Stimulated activated CD8-positive, alpha-beta memory T cell treated with anti-CD3 and anti-CD28 coated beads, Interleukin-7, amount 100 ng/mL, for 1 hour (primary cell): ENCODE data around the gene PRKG1.

Experiments used
- DNase-seq, 2 donors: peaks; one replicate each; pipeline ENCODE4 v3.0.0-alpha.2; 2020; ENCODE audit warnings: low read depth in 2 of 2

The PRKG1 gene

GRCh38 chr10:51596695-51597094 is 522.4 kb downstream of the PRKG1 start:
- DNase-seq, result no peak

DNA sequence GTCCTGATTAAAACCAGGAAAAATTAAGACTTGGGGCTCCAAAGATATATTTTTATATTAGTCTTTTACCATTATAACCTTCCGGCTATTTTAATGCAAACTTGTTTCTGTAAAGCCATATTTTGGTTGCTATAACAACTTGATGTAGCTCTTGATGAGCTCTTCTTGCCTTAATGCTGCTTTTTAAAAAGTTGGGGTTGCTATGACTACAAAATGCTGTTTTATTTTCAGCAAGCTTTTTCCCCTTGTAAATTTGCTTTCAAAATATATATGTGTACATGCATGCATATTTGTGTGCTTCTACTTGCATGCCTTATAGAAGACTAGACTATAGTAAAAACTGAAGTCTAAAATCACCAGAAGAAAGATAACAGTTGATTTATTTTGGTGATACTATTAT is 525.4 kb downstream of the PRKG1 start:
- no peak for DNase-seq

- no peak for DNase-seq
Measured at GRCh38 chr10:51602326-51602725, 528.0 kb downstream of the PRKG1 start.

DNA sequence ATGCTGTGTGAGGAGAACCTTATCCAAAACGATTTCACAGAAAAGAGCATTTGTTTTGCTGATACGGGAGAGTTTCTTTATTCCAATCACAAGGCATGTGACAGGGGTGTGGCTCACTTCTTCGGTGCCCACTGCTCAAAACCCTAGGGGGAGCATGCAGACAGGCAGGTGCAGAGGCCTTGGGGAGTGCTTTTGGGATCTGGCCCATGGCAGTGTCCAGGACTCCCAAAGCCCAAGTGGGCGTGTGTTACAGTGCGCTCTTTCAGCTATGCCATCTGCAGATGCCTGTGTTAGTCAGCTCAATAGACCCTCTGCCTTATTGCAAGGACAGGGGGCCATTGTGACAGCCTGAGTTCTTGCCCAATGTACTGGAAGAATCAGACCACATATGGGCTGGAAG is 530.3 kb downstream of the PRKG1 start:
- no peak for DNase-seq

DNA sequence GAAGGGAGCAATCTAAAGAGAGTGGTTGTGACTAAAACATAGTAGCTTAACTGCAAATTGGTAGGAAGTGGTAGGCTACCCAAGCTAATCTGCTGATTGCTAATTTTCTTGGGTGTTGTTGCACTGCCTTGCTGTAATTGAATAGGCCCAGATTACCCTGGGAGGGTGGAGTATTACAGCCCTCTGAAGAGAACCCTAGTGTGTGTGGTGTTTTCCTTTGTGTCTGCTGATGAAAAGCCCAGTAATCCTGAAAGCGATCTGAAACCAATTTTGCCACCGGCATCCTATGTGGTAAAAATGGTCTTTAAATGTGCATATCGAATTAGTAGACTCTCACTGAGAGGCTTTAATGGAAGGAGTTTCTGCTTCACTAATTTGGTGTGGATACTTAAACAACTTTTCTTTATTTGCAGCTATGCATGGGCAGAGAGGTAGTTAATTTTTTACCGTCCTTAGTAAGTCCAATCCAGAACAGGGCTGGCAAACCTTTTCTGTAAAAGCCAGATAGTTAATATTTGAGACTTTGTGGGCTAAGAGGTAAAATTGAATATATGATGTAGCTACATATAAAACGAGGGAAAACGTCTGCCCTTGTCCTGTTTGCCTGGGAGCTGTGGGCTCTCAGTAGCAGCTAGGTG is 532.7 kb downstream of the PRKG1 start:
- DNase-seq, result no peak

DNA sequence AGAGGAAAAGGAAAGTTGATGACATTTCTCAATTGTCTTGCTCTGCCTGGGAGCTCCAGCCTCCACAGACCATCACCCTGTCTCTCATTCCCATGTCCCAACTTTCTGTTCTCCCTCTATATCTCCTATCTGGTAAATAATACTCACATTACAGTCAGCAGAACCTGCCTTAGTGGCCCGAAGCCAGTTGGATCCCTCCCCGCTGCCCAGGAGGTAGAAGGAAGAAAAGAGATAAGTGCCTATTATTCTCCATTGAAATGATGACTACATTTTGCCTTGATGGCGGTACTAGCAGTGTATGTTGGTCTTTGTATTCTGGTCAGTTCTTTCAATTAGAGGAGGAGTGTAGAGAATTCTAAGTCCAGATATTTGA is 533.2 kb downstream of the PRKG1 start:
- no peak for DNase-seq

GRCh38 chr10:51608211-51608610 is 533.9 kb downstream of the PRKG1 start:
- DNase-seq, result no peak

DNA sequence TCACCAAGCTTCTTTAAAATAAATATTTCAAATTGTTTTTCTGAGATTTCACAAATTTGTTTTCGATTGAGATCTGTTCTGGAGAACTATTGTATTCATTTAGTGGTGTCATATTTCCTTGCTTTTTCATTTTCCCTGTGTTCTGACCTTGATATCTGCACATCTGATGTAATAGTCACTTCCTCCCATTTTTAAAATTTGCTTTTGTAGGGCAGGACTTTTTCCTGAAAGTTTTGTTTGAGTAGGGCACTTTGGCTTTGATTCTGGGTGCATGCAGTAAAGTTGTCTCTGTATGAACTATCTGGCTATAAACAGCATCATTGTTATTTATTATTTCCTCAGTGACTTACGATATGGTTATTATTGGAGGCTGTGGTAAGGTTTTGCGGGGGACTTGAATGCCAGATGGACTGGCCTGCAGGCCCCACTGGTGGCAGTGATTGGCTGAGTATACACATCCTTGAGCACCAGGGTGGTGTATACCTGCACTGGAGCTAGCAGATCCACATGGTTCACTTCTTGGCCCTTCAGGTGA is 541.5 kb downstream of the PRKG1 start:
- no peak for DNase-seq

DNA sequence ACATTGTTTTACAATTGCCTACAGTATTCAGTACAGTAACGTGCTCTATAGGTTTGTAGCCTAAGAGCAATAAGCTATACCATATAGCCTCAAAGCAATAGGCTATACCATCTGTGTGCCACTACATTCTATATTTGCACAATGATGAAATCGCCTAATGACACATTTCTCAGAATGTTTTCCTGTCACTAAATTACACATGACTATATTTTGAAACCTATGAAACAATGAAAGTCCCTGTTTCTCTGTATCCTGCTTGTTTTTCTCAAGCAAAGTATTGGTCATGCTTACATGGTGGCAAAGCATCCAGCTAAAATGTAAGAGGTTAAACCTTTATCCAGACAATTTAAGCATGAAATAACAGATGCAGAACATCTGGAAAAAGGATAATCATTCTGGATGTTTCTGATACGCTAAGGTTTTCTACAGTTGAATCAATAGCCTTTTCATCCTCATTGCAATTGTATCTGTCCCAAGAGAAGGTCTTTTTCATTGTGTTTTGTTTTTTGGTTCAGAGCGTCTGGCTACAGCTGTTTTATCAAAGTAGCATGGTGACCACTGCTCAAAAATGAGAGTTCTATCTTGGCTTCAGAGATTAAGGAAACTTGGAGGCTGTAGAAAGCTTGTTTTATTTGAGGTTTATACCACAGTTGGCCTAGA is 543.4 kb downstream of the PRKG1 start:
- DNase-seq, result no peak

GRCh38 chr10:51619365-51619764 is 545.1 kb downstream of the PRKG1 start:
- DNase-seq, result no peak

DNA sequence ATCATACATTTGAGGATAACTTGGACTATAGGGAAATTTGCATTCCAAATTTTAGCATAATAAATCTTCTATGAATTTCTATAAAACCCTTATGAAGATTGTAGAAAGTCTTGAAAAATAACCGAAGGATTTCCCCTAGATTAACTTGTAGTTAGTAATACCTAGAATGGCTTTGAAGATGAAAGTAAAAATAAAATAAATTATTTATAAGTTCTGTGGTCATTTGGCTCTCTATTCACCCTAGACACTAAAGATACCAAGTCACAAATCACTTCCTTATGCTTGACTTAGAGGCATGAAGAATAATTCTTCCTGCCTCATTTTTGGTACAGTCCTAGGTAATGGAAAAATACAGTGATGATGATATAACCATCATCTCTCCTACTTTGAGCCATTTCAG is 545.8 kb downstream of the PRKG1 start:
- no peak for DNase-seq

DNA sequence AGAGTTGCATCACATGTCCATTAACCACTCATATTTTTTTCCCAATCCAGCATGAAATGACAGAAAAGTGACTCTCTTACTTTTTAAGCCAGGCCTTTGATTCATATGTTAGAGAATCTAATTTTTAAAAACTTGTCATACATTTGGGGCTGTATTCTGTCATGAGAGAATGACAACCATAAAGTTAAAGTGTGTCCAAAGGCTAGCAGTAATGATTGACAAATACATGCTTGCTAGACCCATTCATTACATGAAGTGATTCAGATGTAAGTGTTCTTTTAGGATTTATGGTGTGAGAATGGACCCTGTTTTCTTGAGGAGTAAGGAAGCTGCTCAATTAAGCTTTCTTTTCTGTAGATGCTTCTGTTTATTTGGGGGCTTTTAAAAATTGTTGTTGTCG is 549.7 kb downstream of the PRKG1 start:
- no peak for DNase-seq

DNA sequence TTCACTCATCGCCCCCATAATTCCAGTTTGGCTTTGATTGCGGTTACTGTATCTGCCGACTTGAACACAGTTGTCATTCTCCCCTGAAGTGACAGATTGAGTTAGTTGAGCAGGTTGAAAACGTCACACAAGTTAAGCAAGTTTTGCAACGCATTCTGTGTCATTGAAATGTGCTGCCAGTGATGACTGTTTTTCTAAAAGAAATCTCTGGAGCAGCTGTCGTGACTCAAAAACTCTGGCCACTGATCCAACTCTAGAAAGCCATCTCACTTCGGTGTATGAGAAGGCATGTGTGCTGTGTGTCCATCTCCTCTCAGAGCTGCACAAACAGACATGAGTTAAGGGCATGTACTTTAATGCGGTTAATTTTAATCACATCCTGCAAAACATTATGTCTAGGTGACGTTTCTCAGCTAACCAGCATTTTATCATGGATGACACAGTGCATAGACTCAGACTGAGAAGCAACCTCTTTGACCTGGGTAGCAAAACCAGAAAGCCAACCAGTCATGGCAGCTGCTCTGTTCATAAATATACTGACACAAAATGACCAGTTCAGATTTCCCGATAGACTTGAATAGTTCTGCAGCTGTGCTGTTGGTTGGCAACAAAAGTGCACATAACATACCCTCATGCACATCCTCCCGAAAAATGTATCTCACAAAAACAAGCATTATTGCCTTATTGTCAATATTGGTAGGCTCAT is 555.8 kb downstream of the PRKG1 start:
- no peak for DNase-seq

DNA sequence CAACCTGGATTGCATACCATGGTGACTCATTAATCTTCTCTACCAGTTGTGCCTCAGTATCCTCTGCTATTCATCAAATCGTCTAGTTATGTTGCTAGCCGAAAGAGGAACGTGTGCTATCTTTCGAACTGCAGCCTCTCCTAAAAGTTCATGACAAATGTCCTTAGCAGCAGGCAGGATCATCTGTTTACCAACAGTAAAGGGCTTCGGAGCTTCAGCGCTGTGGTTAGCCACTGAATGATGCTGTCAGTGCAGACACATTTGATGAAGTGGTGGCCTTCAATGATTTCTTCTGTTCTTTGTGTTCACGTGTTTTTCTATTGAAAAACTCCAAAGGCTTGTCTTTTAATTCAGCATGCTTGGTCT is 556.3 kb downstream of the PRKG1 start:
- DNase-seq, result no peak

DNA sequence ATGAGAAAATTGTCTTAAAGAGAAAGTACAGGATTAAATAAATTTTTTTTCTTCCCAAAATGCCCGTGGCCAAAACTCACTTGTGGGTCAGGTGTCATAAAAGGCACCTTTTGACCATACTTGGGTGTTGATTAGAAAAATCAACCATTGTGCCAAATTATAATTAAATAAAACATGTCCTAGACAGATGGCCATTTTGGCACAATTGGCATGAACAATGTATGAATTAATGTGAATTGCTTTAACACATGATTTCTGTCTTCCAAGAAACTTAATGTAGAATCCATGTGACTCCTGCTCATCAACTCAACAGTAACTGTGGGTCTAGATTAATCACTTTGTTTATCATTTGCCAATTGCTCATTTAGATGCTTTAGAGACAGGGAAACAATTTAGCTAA is 561.1 kb downstream of the PRKG1 start:
- no peak for DNase-seq

DNA sequence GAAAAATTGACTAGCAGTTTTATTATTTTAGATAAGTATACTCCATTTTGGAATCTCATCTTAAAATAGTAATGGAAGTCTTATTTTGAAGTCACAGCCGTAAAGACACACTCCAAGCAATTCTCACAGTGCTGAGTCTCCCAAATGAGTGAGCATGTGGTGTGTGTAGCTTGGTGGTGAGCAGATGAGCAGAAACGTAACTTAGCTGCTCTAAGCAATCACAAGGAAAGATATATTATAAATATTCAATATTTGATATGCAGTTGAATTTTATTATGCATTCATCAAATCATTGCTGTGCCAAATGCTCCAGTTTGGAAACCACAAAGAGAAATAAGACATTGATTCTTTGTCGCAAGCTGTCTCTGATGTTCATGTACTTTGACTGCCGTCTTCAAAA is 563.9 kb downstream of the PRKG1 start:
- DNase-seq, result no peak

DNA sequence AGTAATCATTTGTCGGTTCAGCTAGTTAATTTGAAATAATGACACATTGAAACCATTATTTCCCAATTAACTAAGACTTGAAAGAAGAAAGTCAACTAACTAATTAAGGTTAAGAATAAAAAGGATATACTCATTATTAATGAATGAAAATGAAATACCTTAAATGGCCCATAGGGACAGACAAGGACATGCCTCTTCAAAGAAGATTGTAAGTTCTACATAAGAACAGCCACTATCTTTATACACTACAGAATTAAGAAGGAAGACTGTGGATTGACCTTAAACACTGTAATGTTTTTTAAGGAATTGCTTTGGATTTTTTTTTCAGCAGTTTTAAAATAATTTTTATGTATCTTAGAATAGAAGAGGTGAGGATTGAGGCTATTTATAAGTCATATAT is 564.5 kb downstream of the PRKG1 start:
- no peak for DNase-seq

DNA sequence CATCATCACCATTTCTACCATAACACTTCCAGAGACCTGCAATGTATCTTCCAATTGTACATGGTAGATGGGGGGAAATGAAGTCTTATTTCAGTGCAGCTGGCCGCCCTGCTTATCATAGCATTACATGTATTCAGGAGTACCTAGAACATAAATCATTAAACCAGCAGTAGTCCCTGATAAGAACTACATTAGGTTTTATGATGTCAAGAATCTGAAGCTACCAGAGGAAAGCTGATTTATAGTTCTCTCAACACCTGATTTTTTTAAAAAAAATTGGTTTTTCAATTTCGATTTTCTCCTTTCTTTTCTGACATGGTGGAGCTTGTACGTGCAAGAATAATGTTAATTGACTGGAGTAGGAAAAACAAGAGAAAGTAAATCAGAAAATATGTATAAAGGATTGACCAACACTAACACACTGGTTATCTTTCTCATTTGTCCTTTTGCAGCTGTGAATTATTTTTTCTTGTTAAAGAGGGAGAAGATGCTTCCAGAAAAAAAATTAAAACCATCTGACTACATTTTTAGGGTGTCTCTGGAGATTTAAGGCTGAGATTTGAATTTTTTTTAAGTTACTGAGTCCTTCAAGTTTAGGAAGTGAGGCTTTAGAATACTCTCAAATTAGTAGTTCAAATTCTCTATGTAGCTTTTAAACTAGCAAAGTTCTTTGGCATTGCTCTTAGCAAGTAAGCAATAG is 566.0 kb downstream of the PRKG1 start:
- DNase-seq, result no peak

GRCh38 chr10:51642581-51642980 is 568.3 kb downstream of the PRKG1 start:
- no peak for DNase-seq

DNA sequence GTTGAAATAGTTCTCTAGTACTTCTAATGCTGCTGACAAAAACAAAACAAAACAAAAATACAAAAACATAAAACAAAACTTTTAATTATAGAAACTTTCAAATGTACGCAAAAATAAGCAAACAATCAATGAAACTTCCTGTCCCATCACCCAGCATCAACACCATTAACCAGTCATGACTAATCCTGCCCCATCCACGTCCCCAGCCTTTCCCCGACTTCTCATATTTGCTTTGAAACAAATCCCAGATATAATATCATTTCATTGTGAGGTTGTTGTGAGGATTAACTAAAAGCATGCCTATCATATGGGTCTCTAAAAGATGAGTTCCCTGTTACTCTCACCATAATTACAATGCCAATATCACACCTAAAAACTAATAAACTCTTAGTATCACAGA is 569.4 kb downstream of the PRKG1 start:
- DNase-seq, result no peak

DNA sequence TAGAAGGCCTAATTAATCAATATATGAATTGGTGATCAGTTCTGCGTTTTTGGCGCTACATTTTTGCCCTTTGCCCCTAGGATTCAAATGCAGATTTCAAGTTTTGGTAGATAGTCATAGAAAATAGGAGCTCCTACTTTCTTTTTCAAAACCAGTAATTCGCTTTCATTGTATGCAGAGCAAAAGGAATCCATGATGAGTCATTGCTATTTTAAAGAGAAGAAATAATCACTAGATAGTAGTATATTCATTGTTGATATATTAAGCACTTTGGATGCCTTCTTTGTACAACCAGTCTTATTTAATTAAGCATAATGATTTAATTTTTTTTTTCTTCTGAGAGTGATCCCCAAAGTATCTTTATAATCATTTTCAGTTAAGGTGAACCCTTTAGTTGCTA is 574.8 kb downstream of the PRKG1 start:
- no peak for DNase-seq

DNA sequence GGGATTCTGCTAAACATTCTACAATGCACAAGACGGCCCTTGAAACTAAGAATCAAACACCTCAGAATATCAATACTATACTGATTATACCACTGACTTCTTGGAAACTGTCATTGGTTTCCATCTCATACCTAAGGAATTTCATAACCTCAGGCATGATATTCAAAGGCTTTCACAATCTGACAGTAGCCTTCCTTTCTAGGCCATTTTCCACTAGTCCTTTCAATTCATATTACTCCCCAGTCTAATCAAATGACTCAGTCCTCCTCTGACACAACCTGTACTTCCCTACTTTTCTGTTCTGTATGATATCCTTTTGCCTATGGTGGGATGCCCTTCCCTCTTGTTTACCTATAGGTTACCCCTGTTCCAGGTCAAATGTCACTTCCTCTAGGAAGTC is 576.8 kb downstream of the PRKG1 start:
- DNase-seq, result no peak

DNA sequence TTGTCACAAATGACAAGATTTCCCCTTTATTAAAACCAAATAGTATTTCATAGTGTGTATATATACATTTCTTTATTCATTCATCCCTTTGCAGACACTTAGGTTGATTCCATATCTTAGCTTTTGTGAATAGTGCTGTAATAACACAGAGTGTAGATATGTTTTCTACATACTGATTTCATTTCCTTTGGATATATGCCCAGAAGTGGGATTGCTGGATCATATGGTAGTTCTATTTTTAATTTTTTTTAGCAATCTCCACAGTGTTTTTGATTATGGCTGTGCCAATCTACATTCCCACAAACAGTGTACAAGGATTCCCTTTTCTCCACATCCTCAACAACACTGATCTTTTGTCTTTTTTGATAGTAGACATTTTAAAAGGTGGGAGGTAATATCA is 578.7 kb downstream of the PRKG1 start:
- DNase-seq, result no peak
